HG03280 (cell line): ENCODE data around the gene RTL5.

Experiments
- ATAC-seq: cut with Tn5 transposase; IDR thresholded peaks from one replicate; pipeline ENCODE4 v1.9.1; 2021; ENCODE audit warnings: mild to moderate bottlenecking, moderate library complexity; ENCODE audit not compliant: unreplicated experiment

The RTL5 gene

GRCh38 chrX:72110051-72110875 is 21.5 kb downstream of the RTL5 start:
- ATAC-seq = no peak

- ATAC-seq = no peak
These were observed 23.0 kb downstream of the RTL5 start for GRCh38 chrX:72108666-72109065.

GRCh38 chrX:72107841-72108595 is 23.7 kb downstream of the RTL5 start:
- no peak for ATAC-seq

- ATAC-seq = no peak
These were observed 24.4 kb downstream of the RTL5 start for GRCh38 chrX:72107320-72107719.

GRCh38 chrX:72105436-72105835 is 26.3 kb downstream of the RTL5 start:
- ATAC-seq = peak; percentile 73

- ATAC-seq = no peak
These were observed 29.0 kb downstream of the RTL5 start for GRCh38 chrX:72102760-72103159.

GRCh38 chrX:72102126-72102525 is 29.6 kb downstream of the RTL5 start:
- no peak for ATAC-seq

GRCh38 chrX:72101597-72102037 is 30.1 kb downstream of the RTL5 start:
- no peak for ATAC-seq

GRCh38 chrX:72100824-72101351 is 30.8 kb downstream of the RTL5 start:
- ATAC-seq = peak; percentile 59

- no peak for ATAC-seq
These were observed 31.5 kb downstream of the RTL5 start for GRCh38 chrX:72100051-72100755.

GRCh38 chrX:72097098-72097497 is 34.6 kb downstream of the RTL5 start:
- ATAC-seq = no peak

- no peak for ATAC-seq
These were observed 36.3 kb downstream of the RTL5 start for GRCh38 chrX:72095370-72095769.

- peak; percentile 92 for ATAC-seq
These were observed 36.8 kb downstream of the RTL5 start for GRCh38 chrX:72094894-72095293.

- no peak for ATAC-seq
These were observed 42.5 kb downstream of the RTL5 start for GRCh38 chrX:72089254-72089653.

- no peak for ATAC-seq
These were observed 43.0 kb downstream of the RTL5 start for GRCh38 chrX:72088761-72089160.

- ATAC-seq = no peak
These were observed 44.7 kb downstream of the RTL5 start for GRCh38 chrX:72086995-72087394.

GRCh38 chrX:72084114-72084513 is 47.6 kb downstream of the RTL5 start:
- ATAC-seq = no peak

- no peak for ATAC-seq
These were observed 48.4 kb downstream of the RTL5 start for GRCh38 chrX:72083291-72083690.

GRCh38 chrX:72081605-72082320 is 50.0 kb downstream of the RTL5 start:
- no peak for ATAC-seq

GRCh38 chrX:72080800-72081199 is 50.9 kb downstream of the RTL5 start:
- no peak for ATAC-seq

GRCh38 chrX:72080150-72080549 is 51.6 kb downstream of the RTL5 start:
- no peak for ATAC-seq
